22Rv1 (cell line): ENCODE data around the gene KRT6C.

Source experiments
- H3K27ac ChIP-seq: fragments of 450-650 bp; 2 replicates; pipeline ENCODE4 v1.5.1; 2017
- ZFX ChIP-seq: fragments of 450-650 bp; IDR thresholded peaks from 2 replicates; pipeline ENCODE4 v1.6.1; 2017; ENCODE audit warnings: antibody characterized with exemption, borderline replicate concordance
- TF ChIP-seq, protein P1 (sequence below): fragments of 450-650 bp; IDR thresholded peaks from 2 replicates; pipeline ENCODE4 v1.5.1; 2017; ENCODE audit warnings: mild to moderate bottlenecking

Gene KRT6C

DNA sequence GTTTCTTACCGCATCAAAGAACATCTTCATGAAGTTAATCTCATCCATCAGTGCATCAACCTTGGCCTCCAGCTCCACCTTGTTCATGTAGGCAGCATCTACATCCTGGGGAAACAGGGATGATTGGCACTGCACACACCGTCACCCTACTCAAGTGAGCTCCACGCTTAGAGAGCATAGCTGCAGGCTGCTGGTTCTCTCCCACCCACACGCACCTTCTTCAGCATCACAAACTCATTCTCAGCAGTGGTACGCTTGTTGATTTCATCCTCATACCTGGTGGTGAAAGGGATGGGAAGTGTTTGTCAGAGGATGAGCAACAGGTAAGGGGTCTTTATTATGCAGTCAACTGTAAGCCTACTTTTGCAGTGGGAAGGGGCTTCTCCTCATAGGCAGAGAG is 44.3 kb upstream of the KRT6C start:
- H3K27ac ChIP-seq: no peak overlapping the region
- no peak for TF ChIP-seq ZFX

- H3K27ac ChIP-seq: no peak overlapping the region
- TF ChIP-seq ZFX: no peak
- TF ChIP-seq, protein P1, sequence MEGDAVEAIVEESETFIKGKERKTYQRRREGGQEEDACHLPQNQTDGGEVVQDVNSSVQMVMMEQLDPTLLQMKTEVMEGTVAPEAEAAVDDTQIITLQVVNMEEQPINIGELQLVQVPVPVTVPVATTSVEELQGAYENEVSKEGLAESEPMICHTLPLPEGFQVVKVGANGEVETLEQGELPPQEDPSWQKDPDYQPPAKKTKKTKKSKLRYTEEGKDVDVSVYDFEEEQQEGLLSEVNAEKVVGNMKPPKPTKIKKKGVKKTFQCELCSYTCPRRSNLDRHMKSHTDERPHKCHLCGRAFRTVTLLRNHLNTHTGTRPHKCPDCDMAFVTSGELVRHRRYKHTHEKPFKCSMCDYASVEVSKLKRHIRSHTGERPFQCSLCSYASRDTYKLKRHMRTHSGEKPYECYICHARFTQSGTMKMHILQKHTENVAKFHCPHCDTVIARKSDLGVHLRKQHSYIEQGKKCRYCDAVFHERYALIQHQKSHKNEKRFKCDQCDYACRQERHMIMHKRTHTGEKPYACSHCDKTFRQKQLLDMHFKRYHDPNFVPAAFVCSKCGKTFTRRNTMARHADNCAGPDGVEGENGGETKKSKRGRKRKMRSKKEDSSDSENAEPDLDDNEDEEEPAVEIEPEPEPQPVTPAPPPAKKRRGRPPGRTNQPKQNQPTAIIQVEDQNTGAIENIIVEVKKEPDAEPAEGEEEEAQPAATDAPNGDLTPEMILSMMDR: no peak
These were observed 43.6 kb upstream of the KRT6C start for GRCh38 chr12:52517005-52517835.

DNA sequence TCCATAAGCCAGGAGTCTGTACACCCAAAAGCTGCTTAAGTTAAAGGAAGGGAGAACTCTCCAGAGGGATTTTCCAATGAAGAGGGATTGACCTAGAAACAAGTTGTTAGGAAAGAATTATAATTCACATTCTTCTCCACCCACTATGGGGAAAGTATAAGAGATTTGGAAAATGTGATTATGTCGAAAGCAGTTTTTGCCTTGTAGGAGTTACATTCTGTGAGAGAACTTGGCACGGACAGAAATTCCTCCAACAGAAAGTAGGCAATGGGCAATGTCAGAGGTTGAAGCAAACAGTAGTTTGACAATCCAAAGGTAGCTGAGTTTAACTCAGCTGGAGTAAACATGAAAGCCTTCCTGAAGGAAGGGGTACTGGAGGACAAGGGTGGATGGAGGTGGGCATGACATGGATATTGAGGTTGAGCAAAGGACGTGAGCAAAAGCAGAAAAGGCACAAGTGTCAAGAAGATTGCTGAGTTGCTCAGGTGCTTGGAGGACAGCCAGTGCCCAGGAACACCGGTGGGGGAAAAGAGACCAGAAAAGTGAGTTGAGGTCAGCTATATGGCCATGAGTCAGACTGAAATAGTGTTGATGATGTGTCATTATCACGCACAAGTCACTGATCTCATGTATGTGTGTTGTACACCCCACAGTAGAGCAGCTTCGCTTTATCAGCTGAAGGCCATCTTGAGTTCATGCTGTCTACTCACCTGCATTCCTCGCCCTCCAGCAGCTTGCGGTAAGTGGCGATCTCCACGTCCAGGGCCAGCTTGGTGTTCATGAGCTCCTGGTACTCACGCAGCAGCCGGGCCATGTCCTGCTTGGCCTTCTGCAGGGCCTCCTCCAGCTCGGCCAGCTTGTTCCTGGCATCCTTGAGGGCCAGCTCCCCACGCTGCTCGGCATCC is 42.6 kb upstream of the KRT6C start:
- H3K27ac ChIP-seq: no peak overlapping the region
- TF ChIP-seq ZFX: no peak
- TF ChIP-seq, protein P1: no peak

DNA sequence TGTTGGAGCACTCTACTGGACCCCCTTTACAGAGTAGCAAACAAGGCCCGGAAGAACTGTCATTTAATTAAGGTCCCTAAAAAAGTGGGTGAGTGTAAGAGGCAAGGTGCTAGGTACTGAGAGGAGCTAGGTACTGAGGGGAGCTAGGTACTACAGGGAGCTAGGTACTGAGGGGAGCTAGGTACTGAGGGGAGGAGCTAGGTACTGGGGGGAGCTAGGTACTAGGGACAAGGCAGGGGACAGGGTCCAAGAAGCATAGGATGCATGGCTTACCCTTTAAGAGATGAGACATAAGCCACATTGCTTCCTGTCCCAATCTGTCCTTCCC is 41.7 kb upstream of the KRT6C start:
- no peak overlapping the region for H3K27ac ChIP-seq
- TF ChIP-seq ZFX: no peak
- TF ChIP-seq, protein P1: no peak

DNA sequence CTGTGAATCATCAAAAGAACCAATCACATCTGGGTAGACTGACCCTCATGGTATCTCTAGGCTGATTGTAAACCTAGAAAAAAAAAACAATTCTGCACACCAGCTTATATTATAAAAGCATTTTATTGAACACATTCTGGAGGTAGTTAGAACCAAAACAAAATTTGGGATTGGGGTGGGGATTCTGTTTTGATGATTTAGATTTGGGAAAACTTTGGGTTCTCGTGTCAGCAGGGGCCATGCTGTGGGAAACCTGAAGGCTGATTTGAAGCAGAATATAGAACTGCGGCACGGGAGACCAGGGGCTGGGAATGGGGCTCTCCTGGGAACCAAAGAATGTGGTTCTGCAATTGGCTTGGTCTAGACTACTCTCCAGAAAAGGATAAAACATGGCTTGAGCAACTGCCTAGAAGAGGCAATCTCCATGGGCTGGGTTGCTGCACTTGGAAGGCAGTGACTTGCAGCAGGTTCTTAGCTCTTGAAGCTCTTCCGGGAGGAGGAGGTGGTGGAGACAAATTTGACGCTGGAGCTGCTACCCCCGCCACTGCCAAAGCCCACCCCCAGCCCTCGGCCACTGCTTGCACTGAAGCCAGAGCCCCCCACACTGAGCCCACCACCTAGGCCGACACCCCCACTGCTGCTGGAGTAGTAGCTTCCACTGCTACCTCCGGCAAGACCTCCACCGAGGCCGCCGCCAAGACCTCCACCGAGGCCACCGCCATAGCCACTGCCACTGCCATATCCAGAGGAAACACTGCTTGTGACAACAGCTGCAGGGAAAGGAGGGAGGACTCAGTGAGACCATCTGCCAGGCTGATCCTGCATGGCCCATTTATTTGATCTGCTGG is 41.1 kb upstream of the KRT6C start:
- TF ChIP-seq ZFX: no peak
- TF ChIP-seq, protein P1: no peak
- no peak overlapping the region for H3K27ac ChIP-seq

- no peak overlapping the region for H3K27ac ChIP-seq
- TF ChIP-seq, protein P1: no peak
- no peak for TF ChIP-seq ZFX
These were observed 40.1 kb upstream of the KRT6C start for GRCh38 chr12:52513736-52514135.

DNA sequence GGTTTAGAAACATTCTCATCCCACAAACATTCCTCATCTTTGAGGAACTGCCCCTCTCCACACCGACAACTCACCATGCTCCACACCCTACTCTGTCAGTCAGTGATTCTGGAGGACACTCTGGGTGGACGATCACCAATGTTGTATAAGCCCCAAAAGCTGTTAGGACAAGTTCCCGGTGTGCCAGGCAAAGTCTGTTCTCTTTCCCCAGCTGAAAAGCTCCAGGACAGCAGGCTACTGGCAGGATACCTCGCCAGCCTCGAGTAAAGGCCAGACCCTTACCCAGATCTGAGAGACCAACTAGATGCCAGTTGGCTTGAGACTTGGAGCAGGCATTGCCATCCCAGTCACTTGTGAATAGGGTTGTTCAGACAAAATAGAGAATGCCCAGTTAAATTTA is 34.6 kb upstream of the KRT6C start:
- no peak overlapping the region for H3K27ac ChIP-seq
- no peak for TF ChIP-seq ZFX
- TF ChIP-seq, protein P1: no peak
